ENCODE data around the gene LGMN.

DNA sequence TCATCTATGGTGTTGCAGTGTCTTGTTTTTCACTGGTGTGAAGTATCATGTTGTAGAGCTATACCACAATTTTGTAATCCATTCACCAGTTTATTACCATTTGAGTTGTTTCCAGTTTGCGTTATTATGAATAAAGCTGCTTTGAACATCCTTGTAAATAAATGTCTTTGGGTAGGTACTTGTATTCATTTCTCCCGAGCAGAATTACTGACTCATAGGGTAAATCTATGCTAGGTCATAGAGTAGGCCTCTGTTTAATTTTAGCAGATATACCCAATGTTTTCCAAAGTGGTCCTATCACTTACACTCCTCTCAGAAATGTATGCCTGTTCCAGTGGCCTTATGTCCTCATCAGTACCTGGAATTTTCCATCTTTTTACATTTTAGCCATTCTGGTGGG, 39.1 kb upstream of the LGMN start:
- no peak for TF ChIP-seq CTCF (IDR thresholded peaks at IDR 0.05; ENCODE audit: low read depth, low read length, poor library complexity, severe bottlenecking)
- no peak for TF ChIP-seq EZH2phosphoT487 (IDR thresholded peaks at IDR 0.05; ENCODE audit: borderline replicate concordance, low read length)
